HG03442 (cell line): ENCODE data around the gene MIS18BP1.
"Not testable (repeated sequence)": the region's sequence is repeated elsewhere in the genome, so short reads cannot be mapped to it uniquely, and the experiment has no call there.

Experiments used
- ATAC-seq: cut with Tn5 transposase; IDR thresholded peaks from one replicate; pipeline ENCODE4 v1.9.1; 2021; ENCODE audit warnings: mild to moderate bottlenecking, moderate library complexity; ENCODE audit not compliant: unreplicated experiment

The MIS18BP1 gene

GRCh38 chr14:45246691-45247090 lies 6.3 kb downstream of the MIS18BP1 start:
- ATAC-seq: peak; percentile 38

GRCh38 chr14:45246151-45246550 lies 6.9 kb downstream of the MIS18BP1 start:
- ATAC-seq: no peak

DNA sequence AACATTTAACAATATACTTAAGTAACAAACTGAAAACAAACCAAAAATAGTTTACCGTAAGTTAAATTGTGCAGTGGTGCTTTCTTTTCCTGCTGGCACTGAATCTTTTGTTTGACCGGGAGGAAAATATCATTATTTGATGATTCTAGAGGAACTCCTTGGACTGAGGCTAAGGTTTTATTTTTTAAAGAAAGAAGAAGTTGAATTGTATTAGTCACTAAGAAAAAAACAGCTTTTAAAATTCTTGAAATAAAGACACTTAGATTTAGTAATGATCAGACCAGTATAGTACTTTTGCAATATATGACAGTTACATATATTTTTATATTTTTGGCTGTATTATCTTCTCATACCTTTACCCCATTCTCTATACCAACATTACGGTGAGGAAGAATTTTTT lies 10.3 kb downstream of the MIS18BP1 start:
- no peak for ATAC-seq

DNA sequence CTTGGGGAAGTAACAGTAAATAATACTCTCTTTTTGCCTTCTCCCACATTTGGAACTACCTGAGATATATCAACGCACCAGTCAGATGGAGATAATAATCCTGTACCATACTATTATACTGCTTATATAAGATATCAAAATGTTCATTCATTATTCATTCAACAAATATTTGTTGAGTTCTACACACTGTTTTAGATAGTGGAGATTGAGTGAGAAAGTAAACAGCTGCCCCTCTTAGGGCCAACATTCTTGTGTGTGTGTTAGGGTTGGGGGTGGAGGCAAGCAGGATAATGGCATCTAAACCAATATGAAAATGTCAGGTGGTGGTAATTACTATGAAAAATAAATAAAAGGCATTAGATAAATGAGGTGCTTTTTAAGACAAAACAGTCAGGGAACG lies 14.0 kb downstream of the MIS18BP1 start:
- no peak for ATAC-seq

DNA sequence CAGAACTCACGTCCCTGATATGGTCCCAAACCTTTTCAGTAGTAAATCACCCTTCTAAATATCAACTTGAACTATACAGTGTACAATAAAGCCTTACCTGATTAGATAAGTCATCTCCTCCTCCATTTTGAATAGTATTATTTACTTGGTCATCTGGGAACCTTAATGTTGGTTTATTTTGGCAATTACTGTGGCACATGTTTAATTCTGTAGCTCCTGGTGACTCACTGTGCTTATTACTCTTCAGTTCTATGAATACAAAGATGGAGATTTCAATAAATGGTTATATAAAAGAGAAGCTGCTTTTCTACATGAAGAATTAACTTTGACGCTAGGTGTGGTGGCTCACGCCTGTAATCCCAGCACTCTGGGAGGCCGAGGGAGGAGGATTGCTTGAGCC lies 25.4 kb downstream of the MIS18BP1 start:
- ATAC-seq: no peak

GRCh38 chr14:45222485-45223262 lies 30.3 kb downstream of the MIS18BP1 start:
- ATAC-seq: peak; percentile 50

- not testable (repeated sequence) for ATAC-seq
These were observed 38.7 kb downstream of the MIS18BP1 start for GRCh38 chr14:45214341-45214740.

- not testable (repeated sequence) for ATAC-seq
These were observed 39.3 kb downstream of the MIS18BP1 start for GRCh38 chr14:45213716-45214115.

DNA sequence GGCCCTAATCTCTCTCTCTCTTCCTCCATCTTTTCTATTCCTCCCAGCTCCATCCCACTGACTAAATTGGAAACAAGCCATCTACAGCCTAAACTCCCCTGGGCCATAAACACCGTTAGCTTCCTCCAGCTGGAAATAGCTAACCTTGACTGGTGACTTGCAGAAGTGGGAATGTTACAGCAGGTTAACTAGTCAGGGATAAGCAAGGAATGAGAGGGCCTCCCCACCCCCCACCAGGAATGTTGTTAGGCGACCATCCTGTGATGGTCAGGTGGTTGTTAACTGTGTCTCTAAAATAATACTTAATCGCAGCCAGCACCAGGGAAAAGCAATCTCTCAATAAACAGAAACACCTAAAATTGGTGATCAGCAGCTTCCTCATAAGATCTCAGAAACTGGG lies 40.8 kb downstream of the MIS18BP1 start:
- no peak for ATAC-seq

- no peak for ATAC-seq
These were observed 41.7 kb downstream of the MIS18BP1 start for GRCh38 chr14:45211295-45211694.

DNA sequence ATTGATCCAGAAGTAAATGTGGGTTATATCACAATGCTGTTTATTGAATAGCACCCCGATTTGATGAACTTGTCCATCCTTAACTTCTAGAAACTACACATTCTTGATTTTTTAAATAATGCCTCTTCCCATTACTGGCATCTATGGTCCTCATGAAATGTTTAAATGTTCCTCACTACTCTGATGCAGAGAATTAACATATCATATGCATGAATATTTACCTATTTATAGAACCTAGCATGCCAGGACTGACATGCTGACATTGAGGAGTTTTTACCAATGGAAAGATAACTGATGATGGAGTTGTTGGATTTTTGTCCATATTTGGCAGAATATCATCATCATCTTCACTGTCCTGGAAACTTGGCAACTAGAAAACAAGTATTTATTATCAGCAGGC lies 42.8 kb downstream of the MIS18BP1 start:
- no peak for ATAC-seq

- no peak for ATAC-seq
These were observed 48.8 kb downstream of the MIS18BP1 start for GRCh38 chr14:45204241-45204640.

- ATAC-seq: peak; percentile 82
These were observed 51.1 kb downstream of the MIS18BP1 start for GRCh38 chr14:45201905-45202304.

- ATAC-seq: no peak
These were observed 53.8 kb downstream of the MIS18BP1 start for GRCh38 chr14:45199230-45199629.

DNA sequence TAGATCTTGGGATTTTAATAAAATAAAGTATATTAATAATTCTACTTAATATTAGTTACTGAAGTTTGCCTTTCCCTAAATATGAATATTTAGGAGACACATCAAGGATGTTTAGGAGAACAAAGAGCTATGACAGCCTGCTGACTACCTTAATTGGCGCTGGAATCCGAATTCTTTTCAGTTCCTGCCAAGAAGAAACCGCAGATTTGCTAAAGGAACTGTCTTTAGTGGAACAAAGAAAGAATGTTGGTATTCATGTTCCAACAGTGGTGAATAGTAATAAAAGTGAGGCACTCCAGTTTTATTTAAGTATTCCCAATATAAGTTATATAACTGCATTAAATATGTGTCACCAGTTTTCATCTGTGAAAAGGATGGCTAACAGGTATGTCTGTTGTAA lies 54.5 kb downstream of the MIS18BP1 start:
- no peak for ATAC-seq

DNA sequence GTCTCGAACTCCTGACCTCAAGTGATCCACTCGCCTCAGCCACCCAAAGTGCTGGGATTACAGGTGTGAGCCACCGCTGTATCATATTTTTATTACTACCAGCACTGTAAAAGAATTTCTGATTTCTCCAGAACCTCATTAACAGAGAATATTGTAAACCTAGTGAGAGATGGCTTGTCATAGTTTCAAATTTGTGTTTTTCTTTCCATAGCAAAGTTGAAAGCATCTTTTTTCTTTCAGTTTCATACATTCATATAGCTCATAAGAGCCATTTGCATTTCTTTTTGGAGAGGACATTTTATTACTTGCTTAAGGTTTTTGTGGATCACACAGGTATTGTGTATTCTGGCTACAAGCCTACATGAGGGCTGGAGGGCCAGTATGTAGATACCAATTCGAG lies 58.0 kb downstream of the MIS18BP1 start:
- peak; percentile 36 for ATAC-seq

- ATAC-seq: no peak
These were observed 67.7 kb downstream of the MIS18BP1 start for GRCh38 chr14:45185100-45185814.

GRCh38 chr14:45181806-45182205 lies 71.2 kb downstream of the MIS18BP1 start:
- ATAC-seq: no peak

DNA sequence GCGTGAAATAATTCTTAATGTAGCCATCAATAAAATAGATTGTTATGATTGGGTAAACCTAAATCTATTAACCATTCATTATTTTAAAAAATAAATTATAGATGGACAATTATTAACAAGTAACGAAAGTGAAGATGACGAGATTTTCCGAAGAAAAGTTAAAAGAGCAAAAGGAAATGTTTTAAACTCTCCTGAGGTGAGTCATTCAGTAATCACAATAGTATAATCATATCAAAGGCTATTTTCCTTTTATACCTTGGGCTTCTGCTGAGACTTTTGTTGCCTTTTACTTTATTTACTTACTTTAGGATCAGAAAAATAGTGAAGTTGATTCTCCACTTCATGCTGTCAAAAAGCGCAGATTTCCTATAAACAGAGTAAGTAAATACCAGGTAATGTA lies 71.7 kb downstream of the MIS18BP1 start:
- no peak for ATAC-seq

- no peak for ATAC-seq
These were observed 75.9 kb downstream of the MIS18BP1 start for GRCh38 chr14:45177076-45177475.

- no peak for ATAC-seq
These were observed 83.1 kb downstream of the MIS18BP1 start for GRCh38 chr14:45169906-45170305.

GRCh38 chr14:45156067-45156466 lies 96.9 kb downstream of the MIS18BP1 start:
- peak; percentile 80 for ATAC-seq
